ENCODE results near the gene SYNCRIP. TPM values are rescaled to one million over a fixed set of nuclear protein-coding genes. Genes with fewer than 3 reads are reported as not detected.
A peak's percentile ranks its signal among the peaks of the same experiment; 100 is the strongest.

SYNCRIP gene
- total and polyA plus RNA-seq, 2 of the 13 experiments (the other 11 are each of a cell fraction or from before 2014, with no cell fraction given) = 8.1 to 112 TPM

DNA sequence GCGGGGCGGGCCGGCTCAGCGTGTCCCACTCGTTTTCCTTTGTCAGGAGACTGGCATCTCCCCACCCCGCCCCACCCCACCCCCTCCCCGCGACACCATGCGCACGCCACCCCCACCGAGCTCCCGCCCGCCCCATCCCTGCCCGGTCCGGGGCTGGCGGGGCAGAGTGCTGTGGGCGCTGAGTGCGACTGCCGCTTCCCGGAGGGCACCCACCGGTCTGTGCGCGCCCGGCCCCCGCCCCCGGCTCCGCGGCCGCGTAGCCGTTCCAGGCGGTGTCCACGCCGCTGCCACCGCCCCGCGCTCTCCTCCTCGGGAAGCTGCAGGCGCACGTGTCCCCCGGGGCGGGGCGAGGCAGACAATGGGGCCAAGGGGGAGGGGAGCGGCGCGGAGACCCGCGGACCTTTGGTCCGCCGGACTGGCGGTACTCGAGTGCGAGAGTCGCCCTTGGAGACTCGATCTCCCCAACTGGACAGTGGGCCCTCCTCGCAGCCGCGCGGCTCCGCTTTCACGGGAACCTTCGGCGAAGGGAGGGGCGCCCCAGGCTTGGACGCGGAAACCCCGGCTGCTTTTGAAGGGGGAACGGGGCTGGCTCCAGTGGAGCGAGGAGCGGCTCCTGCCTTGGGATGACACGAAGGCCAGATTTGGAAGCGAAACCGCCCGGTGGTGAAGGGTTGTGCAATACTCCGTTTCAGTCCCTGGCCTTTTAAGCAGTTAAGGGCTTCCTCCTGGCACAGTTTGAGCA, 1.0 kb upstream of the SYNCRIP start (continued):
- TF ChIP-seq ZNF230 (CRISPR knock-in tag; IDR thresholded peaks at IDR 0.05) (peak; percentile 83; the same call in 1 of the 2 replicates), ZNF253 (CRISPR knock-in tag; IDR thresholded peaks at IDR 0.05; ENCODE audit: borderline replicate concordance) (no peak), KDM4B (CRISPR knock-in tag; IDR thresholded peaks at IDR 0.05) (peak; percentile 90; the same call in 1 of the 2 replicates), ZNF432 (CRISPR knock-in tag; IDR thresholded peaks at IDR 0.05; ENCODE audit: borderline replicate concordance) (no peak), ZIK1 (CRISPR knock-in tag; IDR thresholded peaks at IDR 0.05; ENCODE audit: borderline replicate concordance, low read depth) (0 out of 2 replicates have a peak, but pooled peaks have one; percentile 49), ZNF614 (CRISPR knock-in tag; IDR thresholded peaks at IDR 0.05; ENCODE audit: borderline replicate concordance) (peak; percentile 95; the same call in 1 of the 2 replicates), YEATS2 (CRISPR knock-in tag; IDR thresholded peaks at IDR 0.05; ENCODE audit: borderline replicate concordance) (peak; percentile 39; the same call in 1 of the 2 replicates), MLXIP (CRISPR knock-in tag; IDR thresholded peaks at IDR 0.05; ENCODE audit: borderline replicate concordance) (0 out of 2 replicates have a peak, but pooled peaks have one; percentile 54), MTA1 (CRISPR knock-in tag; IDR thresholded peaks at IDR 0.05; ENCODE audit: borderline replicate concordance) (peak; percentile 92), TMF1 (CRISPR knock-in tag; IDR thresholded peaks at IDR 0.05; ENCODE audit: low read depth) (no peak), ZZZ3 (CRISPR knock-in tag; IDR thresholded peaks at IDR 0.05; ENCODE audit: borderline replicate concordance) (no peak; the same call in none of the 2 replicates), ZBTB43 (CRISPR knock-in tag; conservative IDR thresholded peaks at IDR 0.05) (peak; percentile 55; the same call in 1 of the 2 replicates), FOXC1 (CRISPR knock-in tag; IDR thresholded peaks at IDR 0.05; ENCODE audit: borderline replicate concordance) (peak; percentile 88; the same call in 1 of the 2 replicates), BATF2 (CRISPR knock-in tag; IDR thresholded peaks at IDR 0.05) (peak; percentile 81; the same call in 1 of the 2 replicates), GATAD2A (CRISPR knock-in tag; IDR thresholded peaks at IDR 0.05) (peak; percentile 82), TIGD3 (CRISPR knock-in tag; IDR thresholded peaks at IDR 0.05; ENCODE audit: borderline replicate concordance) (no peak), RBM22 (optimal IDR thresholded peaks at IDR 0.05; ENCODE audit: low read length) (peak; percentile 42), SNAPC5 (CRISPR knock-in tag; IDR thresholded peaks at IDR 0.05; ENCODE audit: borderline replicate concordance) (no peak), ZNF3 (CRISPR knock-in tag; IDR thresholded peaks at IDR 0.05) (no peak), HNRNPK (IDR thresholded peaks at IDR 0.05; ENCODE audit: low read depth, low read length, poor library complexity, severe bottlenecking) (no peak), ZBTB1 (CRISPR knock-in tag; IDR thresholded peaks at IDR 0.05; ENCODE audit: borderline replicate concordance) (0 out of 2 replicates have a peak, but pooled peaks have one; percentile 67)
- TF ChIP-seq, protein P1, sequence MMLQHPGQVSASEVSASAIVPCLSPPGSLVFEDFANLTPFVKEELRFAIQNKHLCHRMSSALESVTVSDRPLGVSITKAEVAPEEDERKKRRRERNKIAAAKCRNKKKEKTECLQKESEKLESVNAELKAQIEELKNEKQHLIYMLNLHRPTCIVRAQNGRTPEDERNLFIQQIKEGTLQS (CRISPR knock-in tag; IDR thresholded peaks at IDR 0.05) = peak; percentile 20; the same call in 1 of the 2 replicates

Data from HepG2 (cell line).